GM12872 (cell line): ENCODE data around the gene BARX2.

Source experiments
- TF ChIP-seq, protein P1 (sequence below): IDR thresholded peaks from 3 replicates; pipeline ENCODE4 v1.5.1; 2011; ENCODE audit warnings: low read depth, mild to moderate bottlenecking, low read length, moderate library complexity; ENCODE audit not compliant: insufficient read depth

The BARX2 gene

DNA sequence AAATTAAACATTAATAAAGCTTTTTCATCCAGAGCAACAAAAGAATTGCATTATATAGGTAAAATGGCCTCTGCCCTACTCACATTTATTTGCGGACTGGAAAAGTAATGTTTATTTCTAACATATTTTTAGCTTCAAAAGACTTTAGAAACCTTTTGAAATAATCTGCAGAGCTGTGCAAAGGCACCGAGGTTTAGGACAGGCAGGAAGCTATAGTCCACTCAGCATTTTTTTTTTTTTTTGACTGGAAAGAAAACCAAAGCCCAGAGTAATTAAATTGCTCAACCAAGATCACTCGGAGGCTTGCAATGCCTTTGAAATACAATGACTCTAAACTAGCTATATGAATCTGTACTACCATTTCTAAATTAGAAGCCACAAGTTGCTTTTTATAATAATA is 19.1 kb downstream of the BARX2 start:
- TF ChIP-seq, protein P1, sequence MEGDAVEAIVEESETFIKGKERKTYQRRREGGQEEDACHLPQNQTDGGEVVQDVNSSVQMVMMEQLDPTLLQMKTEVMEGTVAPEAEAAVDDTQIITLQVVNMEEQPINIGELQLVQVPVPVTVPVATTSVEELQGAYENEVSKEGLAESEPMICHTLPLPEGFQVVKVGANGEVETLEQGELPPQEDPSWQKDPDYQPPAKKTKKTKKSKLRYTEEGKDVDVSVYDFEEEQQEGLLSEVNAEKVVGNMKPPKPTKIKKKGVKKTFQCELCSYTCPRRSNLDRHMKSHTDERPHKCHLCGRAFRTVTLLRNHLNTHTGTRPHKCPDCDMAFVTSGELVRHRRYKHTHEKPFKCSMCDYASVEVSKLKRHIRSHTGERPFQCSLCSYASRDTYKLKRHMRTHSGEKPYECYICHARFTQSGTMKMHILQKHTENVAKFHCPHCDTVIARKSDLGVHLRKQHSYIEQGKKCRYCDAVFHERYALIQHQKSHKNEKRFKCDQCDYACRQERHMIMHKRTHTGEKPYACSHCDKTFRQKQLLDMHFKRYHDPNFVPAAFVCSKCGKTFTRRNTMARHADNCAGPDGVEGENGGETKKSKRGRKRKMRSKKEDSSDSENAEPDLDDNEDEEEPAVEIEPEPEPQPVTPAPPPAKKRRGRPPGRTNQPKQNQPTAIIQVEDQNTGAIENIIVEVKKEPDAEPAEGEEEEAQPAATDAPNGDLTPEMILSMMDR = no peak

GRCh38 chr11:129395432-129395831 is 19.8 kb downstream of the BARX2 start:
- TF ChIP-seq, protein P1 = no peak

- TF ChIP-seq, protein P1 = no peak
Observed at GRCh38 chr11:129395883-129396282, 20.2 kb downstream of the BARX2 start.

DNA sequence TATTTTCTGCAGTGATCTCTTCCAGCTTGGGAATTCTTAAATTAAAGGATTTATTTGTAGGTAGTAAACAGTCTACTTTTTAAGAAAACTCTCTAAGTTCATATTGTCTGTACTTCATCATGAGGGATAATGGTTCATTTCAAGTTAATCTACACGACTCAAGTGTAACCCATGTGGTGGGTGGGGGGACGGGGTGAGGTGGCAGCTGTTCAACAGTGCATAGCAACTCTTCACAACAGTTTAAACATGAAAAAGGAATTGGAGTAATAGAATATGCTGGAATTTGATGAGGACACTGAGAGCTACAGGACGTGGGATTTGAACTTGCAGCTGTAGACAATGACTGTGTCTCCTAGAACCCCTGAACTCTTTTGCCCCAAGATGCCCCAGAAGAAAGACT is 20.8 kb downstream of the BARX2 start:
- TF ChIP-seq, protein P1 = no peak

- TF ChIP-seq, protein P1 = no peak
Observed at GRCh38 chr11:129402206-129403171, 26.8 kb downstream of the BARX2 start.

GRCh38 chr11:129404731-129405130 is 29.1 kb downstream of the BARX2 start:
- TF ChIP-seq, protein P1 = no peak

DNA sequence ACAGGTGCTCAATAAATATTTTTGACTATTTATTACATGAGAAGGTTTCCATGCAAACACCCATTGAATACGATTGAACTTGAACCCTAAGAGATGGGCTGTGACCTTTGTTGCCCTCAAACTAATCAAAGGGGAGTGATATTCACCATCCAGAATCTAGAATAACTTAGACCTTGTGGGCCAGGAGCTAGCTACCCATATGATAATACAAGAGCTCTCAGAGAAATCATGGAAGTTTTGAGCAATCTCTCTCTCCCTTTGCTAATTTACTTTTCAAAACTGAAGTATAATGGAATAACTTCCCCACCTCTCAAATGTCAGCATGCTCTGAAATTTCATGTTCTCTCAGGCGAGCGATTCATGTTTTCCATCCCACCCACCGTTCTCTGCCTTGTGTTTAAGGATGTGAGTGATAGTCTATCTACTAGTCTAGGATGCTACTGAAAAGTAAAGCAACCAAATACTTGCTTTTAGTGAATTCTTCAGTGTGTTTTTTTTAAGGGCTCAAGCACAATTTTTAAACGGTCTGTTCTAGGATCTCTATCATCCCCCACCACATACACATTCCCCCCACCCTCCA is 33.3 kb downstream of the BARX2 start:
- TF ChIP-seq, protein P1 = no peak
